Trophoblast cell (in vitro differentiated cells and primary cell): ENCODE measurements around the gene AMPH.

ENCODE experiments used
- DNase-seq, 2 donors: peaks; one replicate each; pipeline ENCODE4 v3.0.0-alpha.2; 2016
- H2AFZ ChIP-seq: 2 replicates; pipeline ENCODE4 v1.6.1; 2013; ENCODE audit warnings: low read length, moderate library complexity, mild to moderate bottlenecking; ENCODE audit not compliant: insufficient read depth, poor library complexity
- H2AK5ac ChIP-seq: 2 replicates; pipeline ENCODE4 v1.6.1; 2013; ENCODE audit warnings: mild to moderate bottlenecking, low read length
- H2BK120ac ChIP-seq: 2 replicates; pipeline ENCODE4 v1.6.1; 2013; ENCODE audit warnings: low read length, mild to moderate bottlenecking, moderate library complexity; ENCODE audit not compliant: insufficient read depth, poor library complexity
- H2BK12ac ChIP-seq: 2 replicates; pipeline ENCODE4 v1.6.1; 2013; ENCODE audit warnings: mild to moderate bottlenecking, low read length, moderate library complexity
- H2BK5ac ChIP-seq: 2 replicates; pipeline ENCODE4 v1.6.1; 2013; ENCODE audit warnings: low read length, low read depth, moderate library complexity, mild to moderate bottlenecking; ENCODE audit not compliant: poor library complexity
- H3K14ac ChIP-seq: 2 replicates; pipeline ENCODE4 v1.6.1; 2013; ENCODE audit warnings: mild to moderate bottlenecking, low read length
- H3K18ac ChIP-seq: 2 replicates; pipeline ENCODE4 v1.6.1; 2013; ENCODE audit warnings: mild to moderate bottlenecking, low read length
- H3K23ac ChIP-seq: 2 replicates; pipeline ENCODE4 v1.6.1; 2013; ENCODE audit warnings: low read length
- H3K27ac ChIP-seq: 2 replicates; pipeline ENCODE4 v1.5.1; 2013; ENCODE audit warnings: low read depth, mild to moderate bottlenecking, inconsistent platforms, low read length, moderate library complexity
- H3K27me3 ChIP-seq: 2 replicates; pipeline ENCODE4 v1.6.1; 2013; ENCODE audit warnings: inconsistent platforms, mild to moderate bottlenecking, low read length, moderate library complexity; ENCODE audit not compliant: insufficient read depth
- H3K36me3 ChIP-seq, 2 experiments: 1 replicate in 1 of 2; 2 replicates in 1 of 2; pipeline ENCODE4 v1.6.1; 2013; ENCODE audit warnings: low read length in 2 of 2, mild to moderate bottlenecking in 2 of 2, moderate library complexity in 1 of 2; ENCODE audit not compliant: insufficient read depth in 2 of 2, control insufficient read depth in 1 of 2
- H3K4ac ChIP-seq: 2 replicates; pipeline ENCODE4 v1.6.1; 2013; ENCODE audit warnings: low read depth, mild to moderate bottlenecking, low read length, moderate library complexity
- H3K4me1 ChIP-seq, 2 experiments: 1 replicate in 1 of 2; 2 replicates in 1 of 2; pipeline ENCODE4 v1.6.1; 2013; ENCODE audit warnings: low read length in 2 of 2, mild to moderate bottlenecking in 2 of 2, moderate library complexity in 1 of 2; ENCODE audit not compliant: insufficient read depth in 2 of 2, control insufficient read depth in 1 of 2
- H3K4me2 ChIP-seq: 2 replicates; pipeline ENCODE4 v1.6.1; 2013; ENCODE audit warnings: inconsistent platforms, mild to moderate bottlenecking, low read length, moderate library complexity
- H3K4me3 ChIP-seq: 2 replicates; pipeline ENCODE4 v1.5.1; 2013; ENCODE audit warnings: mild to moderate bottlenecking, low read depth, low read length, inconsistent platforms
- H3K79me1 ChIP-seq: one replicate; pipeline ENCODE4 v1.6.1; 2013; ENCODE audit warnings: low read length
- H3K79me2 ChIP-seq: 2 replicates; pipeline ENCODE4 v1.6.1; 2013; ENCODE audit warnings: low read length, mild to moderate bottlenecking; ENCODE audit not compliant: control insufficient read depth, insufficient read depth, poor library complexity
- H3K9ac ChIP-seq: 2 replicates; pipeline ENCODE4 v1.6.1; 2013; ENCODE audit warnings: mild to moderate bottlenecking, low read length
- H3K9me3 ChIP-seq: 2 replicates; pipeline ENCODE4 v1.6.1; 2013; ENCODE audit warnings: low read depth, mild to moderate bottlenecking, control low read depth, inconsistent platforms, low read length; ENCODE audit not compliant: insufficient read depth
- H4K12ac ChIP-seq: 2 replicates; pipeline ENCODE4 v1.6.1; 2013; ENCODE audit warnings: low read depth, mild to moderate bottlenecking, low read length, moderate library complexity
- H4K8ac ChIP-seq: 2 replicates; pipeline ENCODE4 v1.6.1; 2013; ENCODE audit warnings: low read depth, mild to moderate bottlenecking, low read length, moderate library complexity
- H4K91ac ChIP-seq: one replicate; pipeline ENCODE4 v1.6.1; 2013; ENCODE audit warnings: low read depth, mild to moderate bottlenecking, low read length, moderate library complexity
- WGBS: extraction: QIAGEN DNeasy Blood & Tissue Kit; methylation state at CpG from one replicate; pipeline ENCODE4 v1.1.7; 2013; ENCODE audit warnings: missing lambda C conversion rate; ENCODE audit not compliant: insufficient read length, insufficient coverage; ENCODE audit errors: extremely low coverage; 5-methylcytosine and 5-hydroxymethylcytosine counted together

AMPH gene

GRCh38 chr7:38542156-38542555, 89.0 kb downstream of the AMPH start:
- Histone ChIP-seq H3K27me3 (no peaks in the 10 kb centered on the region), H2BK12ac (no peak overlapping the region), H2BK5ac (no peak overlapping the region), H2AFZ (no peak overlapping the region), H2AK5ac (no peak overlapping the region), H3K9me3 (no peaks in the 10 kb centered on the region), H3K4ac (no peak overlapping the region), H3K18ac (no peak overlapping the region), H3K36me3 (no peaks in the 10 kb centered on the region), H4K8ac (no peak overlapping the region), H4K12ac (no peak overlapping the region), H4K91ac (no peak overlapping the region), H3K79me2 (no peaks in the 10 kb centered on the region), H3K14ac (no peak overlapping the region), H3K23ac (no peak overlapping the region), H3K4me1 (no peaks in the 10 kb centered on the region), H2BK120ac (no peak overlapping the region), H3K4me3 (no peak overlapping the region), H3K27ac (no peak overlapping the region), H3K79me1 (no peaks in the 10 kb centered on the region), H3K9ac (no peak overlapping the region), H3K4me2 (no peak overlapping the region)
- no peak for DNase-seq
- WGBS: no CpG with 5 or more reads among the region's 2 CpGs

- H3K36me3 ChIP-seq: no peaks in the 10 kb centered on the region
- no peak overlapping the region for H3K4me3 ChIP-seq
- no peak overlapping the region for H3K18ac ChIP-seq
- H4K8ac ChIP-seq: no peak overlapping the region
- H2AK5ac ChIP-seq: no peak overlapping the region
- H4K12ac ChIP-seq: no peak overlapping the region
- H2BK120ac ChIP-seq: no peak overlapping the region
- H3K27me3 ChIP-seq: no peaks in the 10 kb centered on the region
- H4K91ac ChIP-seq: no peak overlapping the region
- H3K27ac ChIP-seq: no peak overlapping the region
- no peaks in the 10 kb centered on the region for H3K79me2 ChIP-seq
- no CpG with 5 or more reads among the region's 3 CpGs for WGBS
- DNase-seq: no peak
- H3K4me1 ChIP-seq: no peaks in the 10 kb centered on the region
- H2AFZ ChIP-seq: no peak overlapping the region
- no peak overlapping the region for H3K9ac ChIP-seq
- H3K14ac ChIP-seq: no peak overlapping the region
- H3K4me2 ChIP-seq: no peak overlapping the region
- H3K4ac ChIP-seq: no peak overlapping the region
- no peaks in the 10 kb centered on the region for H3K9me3 ChIP-seq
- H3K79me1 ChIP-seq: no peaks in the 10 kb centered on the region
- no peak overlapping the region for H3K23ac ChIP-seq
- no peak overlapping the region for H2BK5ac ChIP-seq
- H2BK12ac ChIP-seq: no peak overlapping the region
Measured at GRCh38 chr7:38541440-38541839, 89.7 kb downstream of the AMPH start.

- H3K4ac ChIP-seq: no peak overlapping the region
- no peak overlapping the region for H2BK12ac ChIP-seq
- no peak overlapping the region for H4K8ac ChIP-seq
- H3K4me2 ChIP-seq: no peak overlapping the region
- no peaks in the 10 kb centered on the region for H3K27me3 ChIP-seq
- H3K79me1 ChIP-seq: no peaks in the 10 kb centered on the region
- no peaks in the 10 kb centered on the region for H3K79me2 ChIP-seq
- no peak overlapping the region for H2AFZ ChIP-seq
- H3K27ac ChIP-seq: no peak overlapping the region
- H3K14ac ChIP-seq: no peak overlapping the region
- H4K12ac ChIP-seq: no peak overlapping the region
- DNase-seq: no peak
- H3K18ac ChIP-seq: no peak overlapping the region
- no peak overlapping the region for H4K91ac ChIP-seq
- no peak overlapping the region for H3K9ac ChIP-seq
- no peaks in the 10 kb centered on the region for H3K36me3 ChIP-seq
- no peak overlapping the region for H2AK5ac ChIP-seq
- no peaks in the 10 kb centered on the region for H3K9me3 ChIP-seq
- no peaks in the 10 kb centered on the region for H3K4me1 ChIP-seq
- no peak overlapping the region for H3K23ac ChIP-seq
- WGBS: no CpG with 5 or more reads among the region's 2 CpGs
- H3K4me3 ChIP-seq: no peak overlapping the region
- H2BK5ac ChIP-seq: no peak overlapping the region
- no peak overlapping the region for H2BK120ac ChIP-seq
Measured at GRCh38 chr7:38539477-38540081, 91.6 kb downstream of the AMPH start.

- no peak overlapping the region for H2AFZ ChIP-seq
- no peak overlapping the region for H2BK120ac ChIP-seq
- H4K91ac ChIP-seq: no peak overlapping the region
- H4K8ac ChIP-seq: no peak overlapping the region
- H3K79me2 ChIP-seq: no peaks in the 10 kb centered on the region
- no peak overlapping the region for H2BK5ac ChIP-seq
- H2BK12ac ChIP-seq: no peak overlapping the region
- no peaks in the 10 kb centered on the region for H3K9me3 ChIP-seq
- H4K12ac ChIP-seq: no peak overlapping the region
- H3K36me3 ChIP-seq: no peaks in the 10 kb centered on the region
- no peak overlapping the region for H3K9ac ChIP-seq
- H3K18ac ChIP-seq: no peak overlapping the region
- no peaks in the 10 kb centered on the region for H3K27me3 ChIP-seq
- no peak for DNase-seq
- H2AK5ac ChIP-seq: no peak overlapping the region
- H3K4ac ChIP-seq: no peak overlapping the region
- no peak overlapping the region for H3K4me2 ChIP-seq
- H3K4me1 ChIP-seq: no peaks in the 10 kb centered on the region
- no peak overlapping the region for H3K14ac ChIP-seq
- no peaks in the 10 kb centered on the region for H3K79me1 ChIP-seq
- no CpG with 5 or more reads among the region's 2 CpGs for WGBS
- H3K27ac ChIP-seq: no peak overlapping the region
- H3K23ac ChIP-seq: no peak overlapping the region
- no peak overlapping the region for H3K4me3 ChIP-seq
Measured at GRCh38 chr7:38535073-38535472, 96.1 kb downstream of the AMPH start.
